Brain pericyte (primary cell): ENCODE results near the gene LEMD3.
"Not testable (repeated sequence)": the region's sequence is repeated elsewhere in the genome, so short reads cannot be mapped to it uniquely, and the experiment has no call there.

Experiments used
- DNase-seq: peaks from one replicate; pipeline ENCODE4 v3.0.0-alpha.2; 2012; ENCODE audit warnings: low read depth, low spot score

Gene LEMD3

GRCh38 chr12:65278576-65279368 is 109.4 kb downstream of the LEMD3 start, which contains the start of gene MSRB3:
Gene MSRB3, plus strand, starts transcription at chr12:65278683. Its CDS starts 29,897 bp downstream, at chr12:65308580.
- no peak for DNase-seq

- no peak for DNase-seq
Observed at GRCh38 chr12:65279369-65280112, 110.2 kb downstream of the LEMD3 start.

GRCh38 chr12:65280306-65280705 is 110.9 kb downstream of the LEMD3 start:
- DNase-seq, result no peak

- DNase-seq, result no peak
Observed at GRCh38 chr12:65282840-65283239, 113.5 kb downstream of the LEMD3 start.

- not testable (repeated sequence) for DNase-seq
Observed at GRCh38 chr12:65285532-65285931, 116.1 kb downstream of the LEMD3 start.

- no peak for DNase-seq
Observed at GRCh38 chr12:65287426-65287825, 118.0 kb downstream of the LEMD3 start.

GRCh38 chr12:65292241-65292640 is 122.9 kb downstream of the LEMD3 start:
- DNase-seq, result no peak

- DNase-seq, result no peak
Observed at GRCh38 chr12:65293735-65294134, 124.4 kb downstream of the LEMD3 start.

GRCh38 chr12:65294641-65295262 is 125.4 kb downstream of the LEMD3 start:
- no peak for DNase-seq

GRCh38 chr12:65296508-65297265 is 127.3 kb downstream of the LEMD3 start:
- no peak for DNase-seq
